GM18909 (cell line): ENCODE results near the gene PPM1H.
"Not testable (repeated sequence)": the region's sequence is repeated elsewhere in the genome, so short reads cannot be mapped to it uniquely, and the experiment has no call there.

Experiments
- ATAC-seq: cut with Tn5 transposase; IDR thresholded peaks from one replicate; pipeline ENCODE4 v1.9.1; 2021; ENCODE audit warnings: mild to moderate bottlenecking; ENCODE audit not compliant: unreplicated experiment, poor library complexity

The PPM1H gene

GRCh38 chr12:62948123-62948522, 13.2 kb upstream of the PPM1H start:
- ATAC-seq, result no peak

- ATAC-seq, result no peak
Observed at GRCh38 chr12:62947364-62947763, 12.4 kb upstream of the PPM1H start.

GRCh38 chr12:62943779-62944395, 8.9 kb upstream of the PPM1H start:
- ATAC-seq, result no peak

- ATAC-seq, result not testable (repeated sequence)
Observed at GRCh38 chr12:62942316-62942715, 7.4 kb upstream of the PPM1H start.

GRCh38 chr12:62934239-62934798, 631 bp downstream of the PPM1H start:
- peak; percentile 43 for ATAC-seq

GRCh38 chr12:62933602-62934238, 1.2 kb downstream of the PPM1H start:
- no peak for ATAC-seq

- ATAC-seq, result no peak
Observed at GRCh38 chr12:62933220-62933601, 1.7 kb downstream of the PPM1H start.

- ATAC-seq, result no peak
Observed at GRCh38 chr12:62931477-62931876, 3.5 kb downstream of the PPM1H start.

GRCh38 chr12:62930546-62931425, 4.2 kb downstream of the PPM1H start:
- ATAC-seq, result no peak

GRCh38 chr12:62928632-62929031, 6.3 kb downstream of the PPM1H start:
- no peak for ATAC-seq

GRCh38 chr12:62925680-62926079, 9.3 kb downstream of the PPM1H start:
- no peak for ATAC-seq

- no peak for ATAC-seq
Observed at GRCh38 chr12:62924084-62924483, 10.9 kb downstream of the PPM1H start.

- ATAC-seq, result no peak
Observed at GRCh38 chr12:62922539-62922938, 12.4 kb downstream of the PPM1H start.

GRCh38 chr12:62919838-62920237, 15.1 kb downstream of the PPM1H start:
- no peak for ATAC-seq

- ATAC-seq, result no peak
Observed at GRCh38 chr12:62917926-62918325, 17.0 kb downstream of the PPM1H start.

GRCh38 chr12:62916632-62917425, 18.1 kb downstream of the PPM1H start:
- no peak for ATAC-seq

GRCh38 chr12:62915204-62915529, 19.8 kb downstream of the PPM1H start:
- ATAC-seq, result no peak

GRCh38 chr12:62914443-62915203, 20.3 kb downstream of the PPM1H start:
- no peak for ATAC-seq

- ATAC-seq, result no peak
Observed at GRCh38 chr12:62913380-62913779, 21.6 kb downstream of the PPM1H start.

- no peak for ATAC-seq
Observed at GRCh38 chr12:62912644-62913043, 22.3 kb downstream of the PPM1H start.
